CD4-positive, alpha-beta memory T cell (primary cell): ENCODE results near the gene TLCD3A. TPM values are rescaled to one million over a fixed set of nuclear protein-coding genes. Genes with fewer than 3 reads are reported as not detected.

Source experiments
- CTCF ChIA-PET: fragments of 350-600 bp; sonication (Branson Sonifier 250); formaldehyde crosslinking; loops from one replicate; lab custom pipeline; 2021; ENCODE audit warnings: inconsistent platforms; ENCODE audit not compliant: partially characterized antibody; lab: Charles Lee
- POLR2A ChIA-PET: fragments of 350-600 bp; sonication (Branson Sonifier 250); formaldehyde crosslinking; loops from one replicate; lab custom pipeline; 2021; ENCODE audit not compliant: partially characterized antibody; lab: Charles Lee
- DNase-seq, 5 donors: peaks; one replicate each; pipeline versions ENCODE4 v3.0.0 to v3.0.0-alpha.2; 2020 to 2022; ENCODE audit warnings: mixed read lengths in 1 of 5
- H3K27ac ChIP-seq: one replicate; pipeline ENCODE4 v1.7.0; 2013; ENCODE audit warnings: low read depth, low read length
- H3K27me3 ChIP-seq: 2 replicates; pipeline ENCODE4 v1.7.0; 2013; ENCODE audit warnings: mild to moderate bottlenecking, low read length, moderate library complexity; ENCODE audit not compliant: insufficient read depth
- H3K36me3 ChIP-seq: 2 replicates; pipeline ENCODE4 v1.7.0; 2013; ENCODE audit warnings: mild to moderate bottlenecking, low read length, moderate library complexity; ENCODE audit not compliant: insufficient read depth
- H3K4me1 ChIP-seq: 2 replicates; pipeline ENCODE4 v1.7.0; 2013; ENCODE audit warnings: mild to moderate bottlenecking, low read length, moderate library complexity; ENCODE audit not compliant: insufficient read depth
- H3K4me3 ChIP-seq, 2 donors: one replicate each; pipeline ENCODE4 v1.7.0; 2013; ENCODE audit warnings: low read length in 2 of 2, mild to moderate bottlenecking in 1 of 2
- H3K9me3 ChIP-seq, 2 donors: one replicate each; pipeline ENCODE4 v1.7.0; 2013; ENCODE audit warnings: low read length in 2 of 2, control low read depth in 1 of 2; ENCODE audit not compliant: control insufficient read depth in 1 of 2
- H3K27ac Mint-ChIP-seq, 7 donors: one replicate each; pipeline ENCODE4 v1.8.0; 2020 to 2021; ENCODE audit warnings: mixed read lengths in 7 of 7, mild to moderate bottlenecking in 6 of 7, inconsistent platforms in 3 of 7, moderate library complexity in 3 of 7
- H3K27me3 Mint-ChIP-seq, 2 donors: one replicate each; pipeline ENCODE4 v1.8.0; 2020 to 2021; ENCODE audit warnings: mixed read lengths in 2 of 2
- H3K36me3 Mint-ChIP-seq, 2 donors: one replicate each; pipeline ENCODE4 v1.8.0; 2020 to 2021; ENCODE audit warnings: mixed read lengths in 2 of 2, inconsistent platforms in 1 of 2, mild to moderate bottlenecking in 1 of 2
- H3K4me1 Mint-ChIP-seq, 4 donors: one replicate each; pipeline ENCODE4 v1.8.0; 2020 to 2021; ENCODE audit warnings: mixed read lengths in 4 of 4, mild to moderate bottlenecking in 1 of 4
- H3K4me3 Mint-ChIP-seq, 8 donors: one replicate each; pipeline ENCODE4 v1.8.0; 2020 to 2021; ENCODE audit warnings: mixed read lengths in 8 of 8, mild to moderate bottlenecking in 7 of 8, moderate library complexity in 6 of 8, inconsistent platforms in 3 of 8
- H3K9me3 Mint-ChIP-seq, 8 donors: one replicate each; pipeline ENCODE4 v1.8.0; 2020 to 2021; ENCODE audit warnings: mixed read lengths in 8 of 8, mild to moderate bottlenecking in 5 of 8, inconsistent platforms in 3 of 8, moderate library complexity in 1 of 8
- intact Hi-C: fragments of 100-400 bp; cut with micrococcal nuclease; formaldehyde crosslinking; loops from one replicate; pipeline ENCODE4 v1.15.1; 2023
- polyA plus RNA-seq, 2 donors: library from polyadenylated mRNA; unstranded; fragments of 300-500 nt; fragmentation: Illumina TruSeq; gene quantifications; one replicate each; pipeline ENCODE4 v1.2.3, GENCODE V29; 2021
- total RNA-seq, 2 experiments: library from RNA; stranded (reverse); gene quantifications; one replicate each; pipeline ENCODE4 v1.2.3, GENCODE V29; 2021

The TLCD3A gene
- total and polyA plus RNA-seq, 4 experiments from 2014 or later: 0.42 to 0.55 (median 0.47) TPM; not detected in 1

DNA sequence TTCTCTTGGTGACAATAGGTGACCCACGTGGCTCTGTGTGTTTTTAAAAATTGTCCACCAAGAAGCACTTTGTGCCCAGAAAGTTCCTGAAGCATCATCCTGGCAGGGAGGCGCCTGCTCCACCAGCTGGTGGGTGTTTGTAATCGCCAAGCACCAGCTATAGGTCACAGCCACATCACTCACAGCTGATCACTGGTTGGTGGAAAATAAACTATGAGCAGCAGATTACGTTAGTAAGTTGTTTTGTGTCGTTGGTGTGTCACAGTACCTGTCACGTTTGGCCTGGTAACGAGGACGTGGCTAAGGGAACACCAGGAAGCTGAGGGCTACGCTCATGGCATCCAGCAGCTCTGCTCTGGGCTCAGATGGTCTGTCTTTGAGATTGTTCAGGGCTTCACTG, 59.9 kb downstream of the TLCD3A start:
- CTCF ChIA-PET: interaction anchor here (1.3 kb wide), 1 partner anchor 188 kb away, joined by 7 read pairs; the partner anchor contains the start of gene NXN

More for the DNA sequence above, 59.9 kb downstream of the TLCD3A start:
- H3K4me1 Mint-ChIP-seq: peaks cover 3 to 9% (median 6%) of the 10 kb centered on the region in 4 donors
- Histone ChIP-seq H3K27ac (no peak overlapping the region), H3K36me3 (peaks cover 46% of the 10 kb centered on the region), H3K4me1 (peaks cover 5% of the 10 kb centered on the region), H3K4me3 (no peak overlapping the region), H3K27me3 (no peaks in the 10 kb centered on the region), H3K9me3 (no peaks in the 10 kb centered on the region)
- intact Hi-C loops: no loop called here
- H3K4me3 Mint-ChIP-seq: no peak overlapping the region
- POLR2A ChIA-PET: interaction anchor here (2.4 kb wide), 1 partner anchor 10 kb away, joined by 10 read pairs; the partner anchor contains the start of genes GLOD4 and MRM3
- no peaks in the 10 kb centered on the region for H3K27me3 Mint-ChIP-seq
- H3K27ac Mint-ChIP-seq: no peak overlapping the region
- peaks cover 23 to 41% of the 10 kb centered on the region in 2 donors for H3K36me3 Mint-ChIP-seq
- no peak for DNase-seq
- H3K9me3 Mint-ChIP-seq: peaks cover 0 to 2% (median 0%) of the 10 kb centered on the region in 8 donors

Other genes with a start within 250 kb of the TLCD3A start
- 10 to 100 TPM; 81.1 to 90.8 TPM for gene VPS53, start 17.8 kb upstream of the TLCD3A start, total RNA-seq
- gene VPS53, start 17.8 kb upstream of the TLCD3A start, polyA plus RNA-seq: 1 to 10 TPM; 3.8 to 7.0 TPM
- 10 to 100 TPM; 24.4 to 24.7 TPM for gene GEMIN4, start 19.7 kb downstream of the TLCD3A start, total RNA-seq
- gene GEMIN4, start 19.7 kb downstream of the TLCD3A start, polyA plus RNA-seq: 10 to 100 TPM; 20.6 to 23.4 TPM
- 10 to 100 TPM; 94.9 to 97.2 TPM for gene GLOD4, start 49.7 kb downstream of the TLCD3A start, total RNA-seq
- gene GLOD4, start 49.7 kb downstream of the TLCD3A start, polyA plus RNA-seq: 100 to 1,000 TPM; 122 to 131 TPM
- 10 to 100 TPM; 18.6 to 20.9 TPM for gene MRM3, start 49.8 kb downstream of the TLCD3A start, total RNA-seq
- 10 to 100 TPM; 20.0 to 32.6 TPM for gene MRM3, start 49.8 kb downstream of the TLCD3A start, polyA plus RNA-seq
- 1 to 10 TPM in 1 of 2 experiments, under 1 TPM in 1; 0.55 to 1.5 TPM for gene NXN, start 247.2 kb downstream of the TLCD3A start, total RNA-seq
- 1 to 10 TPM; 2.3 to 2.7 TPM for gene NXN, start 247.2 kb downstream of the TLCD3A start, polyA plus RNA-seq